ENCODE data around the gene HSD3B7.

Gene HSD3B7

DNA sequence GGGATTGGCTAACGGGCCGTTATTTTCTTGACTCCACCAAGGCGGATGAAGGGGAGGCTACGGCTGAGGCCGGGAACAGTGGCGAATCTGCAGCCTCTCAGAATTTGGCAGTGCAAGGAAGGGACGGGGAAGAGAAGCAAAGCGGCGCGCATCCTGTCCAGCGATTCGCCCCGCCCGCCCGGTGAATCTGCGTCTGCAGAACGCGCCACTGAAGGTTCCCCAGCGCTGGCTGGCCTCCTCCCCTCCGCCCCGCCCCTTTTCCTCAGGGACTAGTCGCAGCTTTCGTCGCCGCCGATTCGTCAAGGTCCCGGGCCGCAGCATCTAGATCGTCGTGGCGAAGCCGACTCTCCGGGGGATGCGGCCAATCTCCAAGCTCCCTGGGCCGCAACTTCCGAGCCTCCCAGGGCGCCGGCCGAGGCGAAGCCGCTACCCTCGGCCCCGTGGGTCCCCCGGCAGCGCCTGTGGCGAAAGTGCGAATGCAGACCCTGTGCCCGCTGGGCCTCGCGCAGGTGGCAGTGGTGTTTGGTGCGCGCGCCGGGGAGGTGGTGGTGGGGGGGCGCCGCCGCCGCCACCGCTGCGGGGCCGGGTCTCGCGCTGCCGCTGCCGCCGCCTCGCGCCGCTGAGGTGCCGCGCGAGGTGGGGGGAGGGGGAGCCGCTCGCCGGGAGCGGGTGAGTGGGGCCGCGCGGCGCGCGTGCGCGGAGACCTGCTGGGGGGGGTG, 27.4 kb upstream of the HSD3B7 start, which contains the start of gene SETD1A:
SETD1A (plus strand) TSS at position 299 of the 719 bp plus-strand sequence. CDS start 978 bp downstream, outside the sequence.
- DNase-seq, result peak; percentile 96 to 97

DNA sequence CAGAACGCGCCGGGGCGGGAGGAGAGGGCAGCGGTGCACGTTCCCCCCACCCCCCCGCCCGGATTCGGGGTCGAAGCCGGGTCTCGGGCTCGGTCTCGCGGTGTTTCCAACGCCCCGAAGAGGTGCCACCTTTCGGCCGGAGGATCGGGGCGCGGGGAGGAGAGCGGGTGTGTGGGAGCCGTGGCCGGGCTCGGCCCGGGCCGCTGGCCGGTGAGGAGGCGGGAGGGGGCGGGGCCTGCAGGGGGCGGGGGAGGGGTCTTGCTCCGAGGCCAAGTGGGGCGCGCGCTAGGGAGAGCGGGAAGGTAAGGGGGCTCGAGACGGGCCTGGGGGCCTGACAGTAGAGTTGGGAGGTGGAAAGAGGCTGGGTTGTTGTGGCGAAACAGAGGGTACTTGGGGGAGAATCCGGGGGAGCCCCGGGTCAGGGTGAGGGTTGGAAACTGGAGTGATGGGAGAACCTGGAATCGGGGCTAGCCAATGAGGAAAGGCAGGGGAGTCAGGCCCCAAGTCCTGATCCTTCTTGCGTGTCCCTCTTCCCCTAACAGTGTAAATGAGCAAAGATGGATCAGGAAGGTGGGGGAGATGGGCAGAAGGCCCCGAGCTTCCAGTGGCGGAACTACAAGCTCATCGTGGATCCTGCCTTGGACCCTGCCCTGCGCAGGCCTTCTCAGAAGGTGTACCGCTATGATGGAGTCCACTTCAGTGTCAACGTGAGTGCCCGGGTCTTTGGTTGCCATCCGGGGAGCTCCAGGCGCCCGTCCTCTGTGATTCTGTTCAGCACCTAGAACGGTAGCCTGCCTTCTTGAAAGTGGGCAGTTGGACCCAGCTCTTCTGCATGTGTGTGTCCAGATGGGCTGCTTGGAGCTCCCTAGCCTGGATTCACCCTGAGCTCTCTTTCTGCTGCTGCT, 26.6 kb upstream of the HSD3B7 start:
- peak in 1 of 2 donors; percentile 62 for DNase-seq

GRCh38 chr16:30961384-30961783, 23.6 kb upstream of the HSD3B7 start:
- DNase-seq, result no peak

DNA sequence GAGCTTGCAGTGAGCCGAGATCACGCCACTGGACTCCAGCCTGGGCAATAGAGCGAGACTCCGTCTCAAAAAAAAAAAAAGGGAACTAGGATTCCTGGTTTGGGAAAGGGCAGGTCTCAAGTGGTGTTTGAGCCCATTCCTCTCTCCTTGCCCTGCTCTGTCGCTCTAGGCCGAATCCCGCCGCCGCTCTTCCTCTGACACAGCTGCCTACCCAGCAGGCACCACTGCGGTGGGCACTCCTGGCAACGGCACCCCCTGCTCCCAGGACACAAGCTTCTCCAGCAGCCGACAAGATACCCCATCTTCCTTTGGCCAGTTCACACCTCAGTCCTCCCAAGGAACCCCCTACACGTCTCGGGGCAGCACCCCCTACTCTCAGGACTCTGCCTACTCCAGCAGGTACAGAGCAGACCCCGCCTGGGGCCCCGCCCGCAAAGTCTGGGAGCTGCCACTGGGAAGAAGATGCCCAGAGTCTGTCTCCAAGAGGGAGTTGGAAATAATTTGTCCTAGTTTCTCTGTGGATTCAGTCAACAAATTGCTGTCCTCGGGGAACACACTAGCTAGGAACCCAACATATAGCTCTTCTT, 21.0 kb upstream of the HSD3B7 start:
- no peak for DNase-seq

GRCh38 chr16:30964574-30965226, 20.3 kb upstream of the HSD3B7 start:
- no peak for DNase-seq

DNA sequence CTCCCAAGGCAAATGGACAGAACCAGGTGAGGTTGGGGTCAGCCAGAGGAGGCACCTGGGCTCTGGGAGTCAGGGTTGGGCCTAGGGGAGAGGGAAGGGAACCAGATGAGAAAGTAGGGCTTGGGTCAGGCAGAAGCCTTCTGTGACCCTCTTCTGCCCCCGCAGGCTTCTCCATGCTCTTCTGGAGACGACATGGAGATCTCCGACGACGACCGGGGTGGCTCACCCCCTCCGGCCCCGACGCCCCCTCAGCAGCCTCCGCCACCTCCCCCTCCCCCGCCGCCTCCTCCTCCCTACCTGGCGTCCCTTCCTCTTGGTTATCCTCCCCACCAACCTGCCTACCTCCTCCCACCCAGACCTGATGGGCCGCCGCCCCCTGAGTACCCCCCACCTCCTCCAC, 19.6 kb upstream of the HSD3B7 start:
- no peak for DNase-seq

- DNase-seq, result no peak
Measured at GRCh38 chr16:30966033-30966619, 18.9 kb upstream of the HSD3B7 start.

- DNase-seq, result no peak
Measured at GRCh38 chr16:30967795-30968194, 17.2 kb upstream of the HSD3B7 start.

DNA sequence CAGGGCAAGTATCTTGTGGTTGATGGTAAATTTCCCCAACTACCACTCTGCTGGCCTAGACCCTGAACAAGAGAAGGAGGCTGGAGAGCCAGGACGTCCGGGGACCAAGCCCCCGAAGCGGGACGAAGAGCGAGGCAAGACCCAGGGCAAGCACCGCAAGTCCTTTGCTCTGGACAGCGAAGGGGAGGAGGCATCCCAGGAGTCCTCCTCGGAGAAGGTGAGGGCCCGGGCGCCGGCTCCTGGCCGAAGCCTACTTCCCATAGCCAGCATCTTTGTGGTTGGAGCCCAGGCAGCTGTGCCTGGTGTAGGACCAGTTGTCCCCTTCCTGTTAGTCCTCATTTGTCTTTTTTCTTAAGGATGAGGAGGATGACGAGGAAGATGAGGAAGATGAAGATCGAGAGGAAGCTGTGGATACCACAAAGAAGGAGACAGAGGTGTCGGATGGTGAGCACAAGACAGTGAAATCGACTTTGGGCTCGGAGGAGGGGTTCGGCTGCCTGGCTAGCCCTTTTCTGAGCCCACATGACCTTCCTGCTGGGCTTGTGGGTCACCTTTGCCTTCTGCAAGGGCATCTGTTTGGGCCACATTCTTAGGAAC, 15.7 kb upstream of the HSD3B7 start:
- DNase-seq, result no peak

DNA sequence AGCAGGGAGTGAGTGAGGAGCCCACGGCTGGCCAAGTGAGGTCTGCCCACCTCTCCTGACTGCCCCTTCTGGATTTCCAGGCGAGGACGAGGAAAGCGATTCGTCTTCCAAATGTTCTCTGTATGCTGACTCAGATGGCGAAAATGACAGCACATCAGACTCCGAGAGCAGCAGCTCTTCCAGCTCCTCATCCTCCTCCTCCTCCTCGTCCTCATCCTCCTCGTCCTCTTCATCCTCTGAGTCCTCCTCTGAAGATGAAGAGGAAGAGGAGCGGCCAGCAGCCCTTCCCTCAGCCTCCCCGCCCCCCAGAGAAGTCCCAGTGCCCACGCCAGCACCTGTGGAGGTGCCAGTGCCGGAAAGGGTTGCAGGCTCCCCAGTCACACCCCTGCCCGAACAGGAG, 13.7 kb upstream of the HSD3B7 start:
- no peak for DNase-seq

DNA sequence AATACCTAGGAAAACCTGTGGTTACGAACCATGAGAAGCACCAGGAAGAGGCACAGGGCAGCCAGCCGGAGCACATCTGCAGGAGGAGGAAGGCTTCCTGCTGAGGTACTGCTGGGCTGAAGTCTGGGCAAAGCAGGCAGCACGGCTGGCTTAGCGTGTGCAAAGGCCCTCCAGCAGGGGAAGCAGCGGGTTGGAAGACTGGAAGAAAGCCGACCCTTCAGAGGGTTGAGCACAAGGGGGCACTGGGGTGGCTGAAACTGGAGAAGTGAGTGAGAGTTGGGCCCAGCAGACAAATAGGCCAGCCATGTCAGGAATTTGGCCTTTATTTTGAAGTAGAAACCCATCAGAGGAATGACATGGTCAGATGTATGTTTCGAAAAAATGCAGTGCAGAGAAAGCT, 12.1 kb upstream of the HSD3B7 start:
- no peak for DNase-seq

- no peak for DNase-seq
Measured at GRCh38 chr16:30974348-30974747, 10.7 kb upstream of the HSD3B7 start.

DNA sequence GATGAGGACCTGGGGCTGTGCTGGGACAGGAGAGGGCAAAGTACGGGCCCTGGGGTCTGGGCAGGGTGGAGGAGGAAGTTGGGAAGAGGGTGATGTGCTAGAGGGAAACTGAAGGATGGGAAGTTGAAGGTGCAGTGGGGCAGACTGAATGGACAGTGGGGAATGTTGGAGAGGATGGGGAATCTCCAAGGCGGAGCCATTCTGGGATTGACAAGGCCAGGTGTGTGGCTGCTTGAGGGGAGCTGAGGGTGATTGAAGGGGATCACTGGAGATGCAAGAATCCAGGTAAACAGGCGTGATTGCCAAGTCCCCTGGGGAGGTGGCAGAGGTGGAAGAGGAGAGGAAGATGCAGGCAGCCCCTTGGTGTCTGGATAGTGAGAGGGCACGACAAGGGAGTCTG, 8.5 kb upstream of the HSD3B7 start:
- no peak for DNase-seq

DNA sequence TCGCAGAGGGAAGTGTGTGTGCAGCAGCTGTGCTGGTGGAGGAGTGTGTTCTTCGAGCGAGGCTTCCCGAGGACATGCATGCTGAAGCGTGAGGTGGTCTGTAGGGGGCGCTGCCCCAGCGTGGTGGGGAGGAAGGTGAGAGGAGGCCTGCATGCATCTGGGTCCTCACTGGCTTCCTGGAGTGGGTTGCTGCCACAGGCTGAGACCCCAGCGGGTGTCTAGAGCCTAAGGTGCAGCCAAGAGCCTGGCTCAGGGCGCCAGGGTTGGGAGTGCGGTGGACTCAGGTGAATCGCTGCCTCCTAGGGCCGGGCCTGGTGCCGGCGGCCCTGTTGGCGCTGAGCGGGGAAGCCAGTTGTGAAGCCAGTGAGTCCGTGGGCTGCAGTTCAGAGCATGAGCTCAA, 7.5 kb upstream of the HSD3B7 start:
- no peak for DNase-seq

GRCh38 chr16:30979170-30980022, 5.6 kb upstream of the HSD3B7 start:
- DNase-seq, result no peak

DNA sequence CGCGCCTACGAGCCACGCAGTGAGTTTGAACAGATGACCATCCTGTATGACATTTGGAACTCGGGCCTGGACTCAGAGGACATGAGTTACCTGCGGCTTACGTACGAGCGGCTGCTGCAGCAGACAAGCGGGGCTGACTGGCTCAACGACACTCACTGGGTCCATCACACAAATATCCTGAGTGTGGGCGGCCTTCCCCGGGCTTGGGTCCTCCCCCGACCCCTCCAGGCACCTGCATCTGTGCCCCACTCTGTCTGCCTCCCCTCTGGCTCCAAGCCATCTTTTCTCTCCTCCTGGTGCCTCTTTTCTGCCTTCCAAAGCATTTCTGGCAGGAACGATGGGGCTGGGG, 5.0 kb upstream of the HSD3B7 start:
- DNase-seq, result no peak

GRCh38 chr16:30980434-30980833, 4.6 kb upstream of the HSD3B7 start:
- no peak for DNase-seq

- no peak for DNase-seq
Measured at GRCh38 chr16:30980959-30981358, 4.0 kb upstream of the HSD3B7 start.

DNA sequence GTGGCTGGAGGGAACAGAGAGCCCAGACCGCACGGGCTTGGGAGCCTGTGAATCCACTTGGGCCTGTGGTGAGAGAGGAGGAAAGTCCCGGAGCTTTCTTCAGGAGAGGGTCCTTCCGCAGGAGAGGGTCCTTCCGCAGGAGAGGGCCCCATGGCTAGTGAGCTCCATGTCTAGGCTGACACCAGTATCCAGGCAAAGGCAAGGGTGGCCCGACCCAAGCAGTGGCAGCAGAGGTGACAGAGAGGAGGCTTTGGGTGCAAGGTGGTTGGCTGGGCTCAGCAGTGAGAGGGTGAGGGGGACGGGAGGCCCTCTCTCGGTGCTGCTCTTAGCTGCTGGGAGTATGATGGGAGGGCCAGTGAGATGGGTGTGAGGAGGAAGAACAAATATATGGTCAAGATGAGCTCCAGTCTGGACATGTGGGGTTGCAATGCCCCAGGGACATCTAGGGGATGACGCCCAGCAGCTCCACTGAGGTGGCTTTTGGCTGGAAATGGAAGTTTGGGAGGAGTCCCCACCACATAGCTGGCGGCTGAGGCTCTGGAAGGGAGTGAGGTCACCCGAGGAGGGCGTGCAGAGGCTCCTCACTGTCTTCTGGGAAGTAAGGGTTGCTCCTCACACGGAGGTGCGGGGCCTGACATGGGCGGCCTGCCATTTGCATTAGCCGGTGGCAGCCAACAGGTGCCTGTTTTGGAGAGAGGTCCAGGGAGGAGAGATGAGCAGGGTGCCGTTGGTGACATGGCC, 2.3 kb upstream of the HSD3B7 start:
- no peak for DNase-seq

GRCh38 chr16:30983289-30983889, 1.6 kb upstream of the HSD3B7 start:
- DNase-seq, result no peak
